ENCODE data around the gene PLOD2.

The PLOD2 gene

DNA sequence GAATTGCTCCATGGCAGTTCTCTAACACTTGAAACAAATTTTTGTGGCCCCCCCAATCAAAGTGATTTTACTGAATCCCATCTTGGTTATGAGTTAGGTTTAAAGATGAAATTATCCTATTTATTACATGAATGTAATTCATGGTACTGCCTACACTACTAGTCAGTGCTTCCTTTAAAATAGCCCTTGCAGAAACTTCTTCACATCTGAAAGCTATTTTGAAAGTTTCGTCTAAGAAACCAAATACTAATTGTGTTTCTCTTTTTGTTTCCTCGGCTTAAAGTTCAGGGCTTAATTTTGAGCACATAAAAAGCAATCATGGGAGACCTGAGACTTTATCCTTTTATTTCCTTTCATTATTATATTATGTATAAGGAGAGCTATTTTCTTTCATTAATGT, 72.1 kb downstream of the PLOD2 start:
- TF ChIP-seq, protein P1, sequence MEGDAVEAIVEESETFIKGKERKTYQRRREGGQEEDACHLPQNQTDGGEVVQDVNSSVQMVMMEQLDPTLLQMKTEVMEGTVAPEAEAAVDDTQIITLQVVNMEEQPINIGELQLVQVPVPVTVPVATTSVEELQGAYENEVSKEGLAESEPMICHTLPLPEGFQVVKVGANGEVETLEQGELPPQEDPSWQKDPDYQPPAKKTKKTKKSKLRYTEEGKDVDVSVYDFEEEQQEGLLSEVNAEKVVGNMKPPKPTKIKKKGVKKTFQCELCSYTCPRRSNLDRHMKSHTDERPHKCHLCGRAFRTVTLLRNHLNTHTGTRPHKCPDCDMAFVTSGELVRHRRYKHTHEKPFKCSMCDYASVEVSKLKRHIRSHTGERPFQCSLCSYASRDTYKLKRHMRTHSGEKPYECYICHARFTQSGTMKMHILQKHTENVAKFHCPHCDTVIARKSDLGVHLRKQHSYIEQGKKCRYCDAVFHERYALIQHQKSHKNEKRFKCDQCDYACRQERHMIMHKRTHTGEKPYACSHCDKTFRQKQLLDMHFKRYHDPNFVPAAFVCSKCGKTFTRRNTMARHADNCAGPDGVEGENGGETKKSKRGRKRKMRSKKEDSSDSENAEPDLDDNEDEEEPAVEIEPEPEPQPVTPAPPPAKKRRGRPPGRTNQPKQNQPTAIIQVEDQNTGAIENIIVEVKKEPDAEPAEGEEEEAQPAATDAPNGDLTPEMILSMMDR (IDR thresholded peaks at IDR 0.05; ENCODE audit: low read depth, low read length): no peak
- no peak overlapping the region for H3K4me3 ChIP-seq (ENCODE audit: low read depth, low read length)

DNA sequence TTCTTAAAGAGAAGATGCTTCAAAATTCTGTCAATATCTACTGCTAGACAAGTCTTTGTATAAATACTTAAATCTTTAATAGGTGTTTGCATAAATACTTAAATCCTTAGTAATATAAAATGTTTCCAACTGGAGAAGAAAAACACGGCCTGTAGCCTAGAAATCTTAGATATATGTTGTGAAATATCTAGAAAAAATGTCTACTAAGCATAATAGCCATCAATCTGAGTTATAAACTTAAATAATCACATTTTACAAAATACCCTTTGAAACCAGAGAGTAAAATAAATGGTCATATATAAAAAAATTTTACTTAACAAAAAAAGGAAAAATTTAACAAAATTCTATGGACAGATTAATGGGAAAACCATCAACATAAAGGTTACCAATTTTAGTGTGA, 73.9 kb downstream of the PLOD2 start:
- no peak overlapping the region for H3K4me3 ChIP-seq (ENCODE audit: low read depth, low read length)
- TF ChIP-seq, protein P1 (IDR thresholded peaks at IDR 0.05; ENCODE audit: low read depth, low read length): no peak

DNA sequence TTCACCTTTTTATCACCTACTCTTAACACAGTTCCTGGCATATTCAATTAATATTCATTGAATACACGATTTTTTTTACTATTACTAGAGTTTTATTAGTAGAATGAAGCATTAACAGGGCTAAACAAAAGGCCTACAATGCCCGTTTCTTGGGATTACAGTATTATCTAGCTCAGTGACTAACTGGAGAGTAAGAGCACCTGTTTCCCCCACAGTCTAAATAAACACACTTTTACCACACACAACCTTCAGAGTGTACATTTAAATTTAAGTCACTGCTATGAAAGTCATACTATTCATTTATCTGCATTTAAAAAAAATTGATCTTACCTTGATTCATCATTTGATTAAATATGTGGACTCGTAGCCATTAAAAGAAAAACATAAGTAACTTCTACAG, 74.8 kb downstream of the PLOD2 start:
- no peak overlapping the region for H3K4me3 ChIP-seq (ENCODE audit: low read depth, low read length)
- TF ChIP-seq, protein P1 (IDR thresholded peaks at IDR 0.05; ENCODE audit: low read depth, low read length): no peak

DNA sequence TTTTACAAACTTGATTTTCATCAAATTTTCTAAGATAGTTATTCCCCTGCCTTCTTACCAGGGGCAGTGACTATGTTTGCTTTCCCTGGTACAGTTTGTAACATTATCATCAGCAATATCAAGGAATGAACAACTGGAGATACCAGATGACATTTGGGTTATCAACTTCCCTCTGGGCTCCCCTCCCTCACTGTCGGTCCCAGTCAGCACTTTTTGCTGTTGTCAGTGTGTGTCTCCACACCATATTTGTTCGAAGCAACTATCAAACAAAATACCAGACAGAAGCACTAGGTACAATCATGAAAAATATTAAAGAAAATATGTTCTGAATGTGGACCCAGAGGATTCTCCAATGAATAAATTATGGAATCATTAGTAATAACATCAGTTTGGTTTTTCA, 75.3 kb downstream of the PLOD2 start:
- TF ChIP-seq, protein P1 (IDR thresholded peaks at IDR 0.05; ENCODE audit: low read depth, low read length): no peak
- no peak overlapping the region for H3K4me3 ChIP-seq (ENCODE audit: low read depth, low read length)

- TF ChIP-seq, protein P1 (IDR thresholded peaks at IDR 0.05; ENCODE audit: low read depth, low read length): no peak
- no peak overlapping the region for H3K4me3 ChIP-seq (ENCODE audit: low read depth, low read length)
Measured at GRCh38 chr3:146080578-146080977, 80.4 kb downstream of the PLOD2 start.

DNA sequence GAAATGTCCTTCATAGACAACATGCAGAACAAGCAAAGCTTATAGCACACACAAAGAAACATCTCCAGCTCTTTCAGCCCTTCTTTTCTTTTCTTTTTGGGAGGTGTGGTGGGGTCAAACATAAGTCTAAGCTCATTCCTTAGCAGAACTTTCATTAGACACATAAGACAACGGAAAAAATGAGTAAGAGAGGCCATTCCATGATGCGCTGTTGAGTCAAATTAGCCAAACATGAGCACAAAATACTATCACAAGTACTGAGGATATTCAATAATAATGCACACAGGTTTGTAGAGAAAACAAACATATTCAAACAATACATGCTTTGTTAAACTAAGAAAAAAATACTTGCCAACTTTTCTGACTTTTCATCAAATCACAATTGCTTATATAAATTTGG, 83.0 kb downstream of the PLOD2 start:
- TF ChIP-seq, protein P1 (IDR thresholded peaks at IDR 0.05; ENCODE audit: low read depth, low read length): no peak
- no peak overlapping the region for H3K4me3 ChIP-seq (ENCODE audit: low read depth, low read length)

DNA sequence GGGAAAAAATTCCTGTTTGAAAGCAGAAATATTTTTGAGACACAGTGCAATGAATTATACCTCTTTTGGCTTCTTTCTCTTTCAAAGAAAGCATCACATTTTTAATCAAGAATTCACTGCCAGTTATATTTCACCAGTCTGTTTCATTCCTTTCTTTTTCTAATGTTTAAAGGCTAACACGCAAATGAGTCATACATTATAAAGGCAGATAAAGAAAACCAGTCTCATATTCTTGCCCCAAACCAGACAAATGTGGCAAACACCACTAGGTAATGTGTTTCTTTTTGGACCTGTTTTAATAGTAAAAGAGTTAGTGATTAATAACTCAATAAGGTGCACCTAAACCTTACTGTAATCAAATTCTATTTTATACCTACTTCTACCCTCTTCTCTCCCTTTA, 83.8 kb downstream of the PLOD2 start:
- H3K4me3 ChIP-seq (ENCODE audit: low read depth, low read length): no peak overlapping the region
- TF ChIP-seq, protein P1 (IDR thresholded peaks at IDR 0.05; ENCODE audit: low read depth, low read length): no peak
